GM10266 (cell line): ENCODE measurements around the gene MIPOL1.

ENCODE experiments used
- DNase-seq: peaks from one replicate; pipeline ENCODE4 v3.0.0; 2012; ENCODE audit errors: extremely low spot score
- CTCF ChIP-seq: IDR thresholded peaks from 2 replicates; pipeline ENCODE4 v1.5.1; 2012; ENCODE audit warnings: mild to moderate bottlenecking, low read depth; ENCODE audit not compliant: control insufficient read depth, insufficient read depth; ENCODE audit errors: missing control alignments

Gene MIPOL1

GRCh38 chr14:37466003-37466622, 268.4 kb downstream of the MIPOL1 start:
- TF ChIP-seq CTCF, result no peak
- DNase-seq, result no peak

GRCh38 chr14:37466623-37467088, 268.9 kb downstream of the MIPOL1 start:
- no peak for TF ChIP-seq CTCF
- no peak for DNase-seq

- DNase-seq, result no peak
- TF ChIP-seq CTCF, result no peak
Observed at GRCh38 chr14:37469650-37470049, 271.9 kb downstream of the MIPOL1 start.

GRCh38 chr14:37470251-37470650, 272.5 kb downstream of the MIPOL1 start:
- DNase-seq, result no peak
- no peak for TF ChIP-seq CTCF

- no peak for DNase-seq
- TF ChIP-seq CTCF, result no peak
Observed at GRCh38 chr14:37472906-37473305, 275.2 kb downstream of the MIPOL1 start.

- DNase-seq, result no peak
- no peak for TF ChIP-seq CTCF
Observed at GRCh38 chr14:37474191-37474590, 276.5 kb downstream of the MIPOL1 start.

GRCh38 chr14:37480446-37481290, 282.9 kb downstream of the MIPOL1 start:
- no peak for TF ChIP-seq CTCF
- no peak for DNase-seq
